GM13977 (cell line): Measurements from ENCODE around the gene FAM174C.
"Not testable (repeated sequence)": the region's sequence is repeated elsewhere in the genome, so short reads cannot be mapped to it uniquely, and the experiment has no call there.

ENCODE experiments used
- DNase-seq: peaks from one replicate; pipeline ENCODE4 v3.0.0; 2012; ENCODE audit warnings: low spot score
- in situ Hi-C: fragments of 300-500 bp; cut with MboI; formaldehyde crosslinking; loops from one replicate; pipeline ENCODE4 v1.12.0; 2022; ENCODE audit warnings: low sequenced_read_pairs, low pct_unique_long_range_greater_than_20kb, mixed read lengths, inconsistent platforms; ENCODE audit not compliant: unreplicated experiment
- TF ChIP-seq, protein P1 (sequence below): IDR thresholded peaks from 2 replicates; pipeline ENCODE4 v1.5.1; 2012; ENCODE audit warnings: mild to moderate bottlenecking, control low read depth; ENCODE audit not compliant: insufficient read depth; ENCODE audit errors: extremely low read depth, missing control alignments

FAM174C gene

GRCh38 chr19:1304197-1304924 lies 29.0 kb downstream of the FAM174C start:
- TF ChIP-seq, protein P1, sequence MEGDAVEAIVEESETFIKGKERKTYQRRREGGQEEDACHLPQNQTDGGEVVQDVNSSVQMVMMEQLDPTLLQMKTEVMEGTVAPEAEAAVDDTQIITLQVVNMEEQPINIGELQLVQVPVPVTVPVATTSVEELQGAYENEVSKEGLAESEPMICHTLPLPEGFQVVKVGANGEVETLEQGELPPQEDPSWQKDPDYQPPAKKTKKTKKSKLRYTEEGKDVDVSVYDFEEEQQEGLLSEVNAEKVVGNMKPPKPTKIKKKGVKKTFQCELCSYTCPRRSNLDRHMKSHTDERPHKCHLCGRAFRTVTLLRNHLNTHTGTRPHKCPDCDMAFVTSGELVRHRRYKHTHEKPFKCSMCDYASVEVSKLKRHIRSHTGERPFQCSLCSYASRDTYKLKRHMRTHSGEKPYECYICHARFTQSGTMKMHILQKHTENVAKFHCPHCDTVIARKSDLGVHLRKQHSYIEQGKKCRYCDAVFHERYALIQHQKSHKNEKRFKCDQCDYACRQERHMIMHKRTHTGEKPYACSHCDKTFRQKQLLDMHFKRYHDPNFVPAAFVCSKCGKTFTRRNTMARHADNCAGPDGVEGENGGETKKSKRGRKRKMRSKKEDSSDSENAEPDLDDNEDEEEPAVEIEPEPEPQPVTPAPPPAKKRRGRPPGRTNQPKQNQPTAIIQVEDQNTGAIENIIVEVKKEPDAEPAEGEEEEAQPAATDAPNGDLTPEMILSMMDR: no peak
- in situ Hi-C loops: no loop called here

GRCh38 chr19:1305354-1305753 lies 30.0 kb downstream of the FAM174C start:
- in situ Hi-C loops, DNase-seq: not testable (repeated sequence)

More at GRCh38 chr19:1304197-1304924, 29.0 kb downstream of the FAM174C start:
- no peak for DNase-seq

- in situ Hi-C loops: no loop called here
- no peak for DNase-seq
- TF ChIP-seq, protein P1: no peak
Observed at GRCh38 chr19:1307320-1307719, 32.0 kb downstream of the FAM174C start.

- DNase-seq: no peak
- TF ChIP-seq, protein P1: no peak
- in situ Hi-C loops: no loop called here
Observed at GRCh38 chr19:1307755-1308303, 32.5 kb downstream of the FAM174C start.

DNA sequence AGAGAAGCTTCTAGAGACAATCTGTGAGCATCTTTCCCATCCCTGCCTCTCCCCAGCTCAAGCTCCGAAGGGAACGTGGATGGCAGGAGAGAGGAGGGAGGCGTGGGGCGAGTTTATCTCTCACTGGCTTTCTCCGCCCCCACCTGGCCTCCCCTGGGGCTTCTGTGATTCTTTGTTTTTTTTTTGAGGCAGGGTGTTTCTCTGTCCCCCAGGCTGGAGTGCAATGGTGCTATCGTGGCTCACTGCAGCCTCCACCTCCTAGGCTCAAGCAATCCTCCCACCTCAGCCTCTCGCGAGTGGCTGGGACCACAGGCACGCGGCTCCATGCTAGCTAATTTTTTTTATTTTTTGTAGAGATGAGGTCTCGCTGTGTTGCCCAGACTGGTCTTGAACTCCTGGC lies 33.4 kb downstream of the FAM174C start:
- TF ChIP-seq, protein P1: no peak
- in situ Hi-C loops: no loop called here
- DNase-seq: no peak

- TF ChIP-seq, protein P1: no peak
- in situ Hi-C loops: no loop called here
- DNase-seq: no peak
Observed at GRCh38 chr19:1309977-1310852, 34.9 kb downstream of the FAM174C start.

- no peak for DNase-seq
- TF ChIP-seq, protein P1: no peak
- in situ Hi-C loops: no loop called here
Observed at GRCh38 chr19:1310853-1311180, 35.5 kb downstream of the FAM174C start.
